HCT116 (cell line): ENCODE results near the gene TMTC1. TPM values are rescaled to one million over a fixed set of nuclear protein-coding genes. Genes with fewer than 3 reads are reported as not detected.

Experiments used
- ATAC-seq: fragments of 200-7000 bp; cut with Tn5 transposase; 2 replicates; pipeline ENCODE4 v1.9.1; 2020; ENCODE audit warnings: mild to moderate bottlenecking, moderate library complexity
- BruUV-seq: library from RNA; stranded (reverse); fragments of 400-500 nt; replicated peaks from 2 replicates; lab custom pipeline; 2021; lab: Mats Ljungman, UMichigan
- CTCF ChIA-PET: fragments of 300-600 bp; sonication (Branson Sonifier 250); formaldehyde crosslinking; loops from one replicate; lab custom pipeline; 2021; ENCODE audit warnings: antibody characterized with exemption; lab: Charles Lee
- POLR2A ChIA-PET: fragments of 300-600, 350-600 bp; sonication (Branson Sonifier 250); formaldehyde crosslinking; loops from one replicate; lab custom pipeline; 2021; ENCODE audit warnings: antibody characterized with exemption; lab: Charles Lee
- RAD21 ChIA-PET, 2 experiments: fragments of 300-600 bp; sonication (Branson Sonifier 250); formaldehyde crosslinking; loops; one replicate each; lab custom pipeline; 2023; ENCODE audit warnings: low total read pairs in 2 of 2; ENCODE audit not compliant: uncharacterized antibody in 2 of 2, unreplicated experiment in 2 of 2, low non-redundant PET in 1 of 2; lab: Charles Lee
- DNase-seq: peaks from one replicate; pipeline ENCODE4 v3.0.0-alpha.2; 2010; ENCODE audit warnings: low read depth, low spot score
- H2AFZ ChIP-seq: fragments of 200-600 bp; shearing (Covaris generic), sonication (generic); 2 replicates; pipeline ENCODE4 v1.6.1; 2017; ENCODE audit warnings: low read depth, mixed run types, mixed read lengths, antibody characterized with exemption, low read length; ENCODE audit not compliant: poor library complexity, severe bottlenecking
- H3K27ac ChIP-seq: 2 replicates; pipeline ENCODE4 v1.5.1; 2012; ENCODE audit warnings: low read depth, low read length
- H3K27me3 ChIP-seq: fragments of 200-600 bp; sonication (generic); 2 replicates; pipeline ENCODE4 v1.6.1; 2016; ENCODE audit warnings: mixed run types, low read length, mixed read lengths; ENCODE audit not compliant: insufficient read depth
- H3K36me3 ChIP-seq, 2 experiments: fragments of 200-500 bp in 1 of 2; fragments of 200-600 bp in 1 of 2; sonication (Bioruptor generic) in 1 of 2; sonication (generic) in 1 of 2; 2 replicates each; pipeline versions ENCODE4 v1.5.1 to v1.6.1; 2014 to 2016; ENCODE audit warnings: low read length in 2 of 2, inconsistent platforms in 1 of 2, mixed read lengths in 1 of 2, mixed run types in 1 of 2; ENCODE audit not compliant: insufficient read depth in 2 of 2, control insufficient read depth in 1 of 2
- H3K4me1 ChIP-seq, 2 experiments: fragments of 200-600 bp in 1 of 2; sonication (generic) in 1 of 2; 2 replicates each; pipeline versions ENCODE4 v1.5.1 to v1.6.1; 2012 to 2017; ENCODE audit warnings: low read length in 2 of 2, inconsistent platforms in 1 of 2, mild to moderate bottlenecking in 1 of 2, mixed read lengths in 1 of 2, mixed run types in 1 of 2, moderate library complexity in 1 of 2; ENCODE audit not compliant: insufficient read depth in 2 of 2, control insufficient read depth in 1 of 2
- H3K4me2 ChIP-seq: fragments of 200-600 bp; sonication (generic); 2 replicates; pipeline ENCODE4 v1.6.1; 2017; ENCODE audit warnings: mixed run types, low read length, mixed read lengths
- H3K4me3 ChIP-seq, 2 experiments: fragments of 200-600 bp in 1 of 2; sonication (generic) in 1 of 2; replicated peaks in 1 of 2; 2 replicates each; pipeline ENCODE4 v1.5.1; 2011 to 2016; ENCODE audit warnings: low read length in 2 of 2, control low read depth in 1 of 2, low read depth in 1 of 2, mild to moderate bottlenecking in 1 of 2, mixed read lengths in 1 of 2, mixed run types in 1 of 2
- H3K79me2 ChIP-seq: fragments of 200-600 bp; sonication (generic); 2 replicates; pipeline ENCODE4 v1.6.1; 2017; ENCODE audit warnings: mild to moderate bottlenecking, mixed run types, low read length, moderate library complexity, mixed read lengths; ENCODE audit not compliant: insufficient read depth
- H3K9ac ChIP-seq: fragments of 200-600 bp; sonication (generic); 2 replicates; pipeline ENCODE4 v1.6.1; 2016; ENCODE audit warnings: low read length, mixed read lengths
- H3K9me2 ChIP-seq: fragments of 200-600 bp; sonication (generic), shearing (Covaris generic); 2 replicates; pipeline ENCODE4 v1.6.1; 2017; ENCODE audit warnings: mixed run types, mild to moderate bottlenecking, moderate library complexity; ENCODE audit not compliant: insufficient read depth
- H3K9me3 ChIP-seq, 2 experiments: fragments of 200-500 bp in 1 of 2; fragments of 200-600 bp in 1 of 2; sonication (Bioruptor generic) in 1 of 2; sonication (generic) in 1 of 2; 2 replicates each; pipeline ENCODE4 v1.6.1; 2014 to 2017; ENCODE audit warnings: low read length in 2 of 2, mixed read lengths in 2 of 2, inconsistent platforms in 1 of 2, low read depth in 1 of 2, mild to moderate bottlenecking in 1 of 2, mixed run types in 1 of 2, moderate library complexity in 1 of 2; ENCODE audit not compliant: control insufficient read depth in 1 of 2, insufficient read depth in 1 of 2
- H4K20me1 ChIP-seq: fragments of 200-600 bp; sonication (generic), shearing (Covaris generic); 2 replicates; pipeline ENCODE4 v1.6.1; 2017; ENCODE audit warnings: mixed run types, mild to moderate bottlenecking, moderate library complexity; ENCODE audit not compliant: insufficient read depth
- MAX ChIP-seq: IDR thresholded peaks from 2 replicates; pipeline ENCODE4 v1.6.1; 2012
- RAD21 ChIP-seq: IDR thresholded peaks from 2 replicates; pipeline ENCODE4 v1.6.1; 2012; ENCODE audit warnings: low read depth, mild to moderate bottlenecking
- ZFX ChIP-seq: fragments of 450-650 bp; IDR thresholded peaks from 2 replicates; pipeline ENCODE4 v1.6.1; 2017
- ZNF274 ChIP-seq: fragments of 200-500 bp; sonication (Bioruptor generic); IDR thresholded peaks from 2 replicates; pipeline ENCODE4 v1.6.1; 2014; ENCODE audit warnings: mild to moderate bottlenecking, low read depth, low read length, inconsistent platforms
- intact Hi-C: fragments of 100-400 bp; cut with micrococcal nuclease; formaldehyde crosslinking; loops from 2 replicates; pipeline ENCODE4 v1.10.0; 2022
- total RNA-seq: library from RNA; stranded (reverse); gene quantifications from one replicate; pipeline ENCODE4 v1.2.1, GENCODE V29; 2021; ENCODE audit not compliant: unreplicated experiment

The TMTC1 gene
- total RNA-seq, 1 experiment from 2014 or later: 2.0 TPM

DNA sequence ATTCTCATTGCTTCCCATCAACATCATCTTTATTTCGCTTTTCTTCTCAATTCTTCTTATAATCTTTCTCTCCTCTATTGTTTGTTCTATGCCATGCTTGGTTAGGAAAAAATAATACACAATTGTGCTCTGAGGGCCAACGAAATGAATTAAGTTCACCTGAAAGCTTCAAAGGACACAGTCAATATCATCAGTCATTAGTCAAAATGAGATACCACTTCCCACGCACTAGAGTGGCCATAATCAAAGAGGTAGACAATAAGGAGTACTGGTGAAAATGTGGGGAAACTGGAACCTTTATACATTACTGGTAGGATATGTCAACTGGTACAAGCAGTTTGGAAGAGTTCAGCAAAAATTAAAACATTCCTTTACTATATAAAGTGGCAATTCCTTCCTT is 91.5 kb downstream of the TMTC1 start:
- POLR2A ChIA-PET: no interaction called here
- Histone ChIP-seq H3K9me2 (no peaks in the 10 kb centered on the region), H3K79me2 (no peaks in the 10 kb centered on the region), H3K4me1 (no peaks in the 10 kb centered on the region), H3K36me3 (no peaks in the 10 kb centered on the region), H3K9me3 (no peaks in the 10 kb centered on the region), H3K27ac (no peak overlapping the region), H4K20me1 (no peaks in the 10 kb centered on the region), H3K4me2 (no peak overlapping the region), H3K9ac (no peak overlapping the region), H2AFZ (no peak overlapping the region), H3K27me3 (no peaks in the 10 kb centered on the region), H3K4me3 (no peak overlapping the region)
- BruUV-seq: no TSS peak
- ATAC-seq (no peak), DNase-seq (no peak)
- intact Hi-C loops: loop anchor here (10.0 kb wide), 1 partner anchor 823 kb away; no protein-coding TSS in a partner anchor
- TF ChIP-seq RAD21 (no peak), ZFX (no peak), ZNF274 (no peak)
- CTCF ChIA-PET: no interaction called here
- RAD21 ChIA-PET: no interaction called here

DNA sequence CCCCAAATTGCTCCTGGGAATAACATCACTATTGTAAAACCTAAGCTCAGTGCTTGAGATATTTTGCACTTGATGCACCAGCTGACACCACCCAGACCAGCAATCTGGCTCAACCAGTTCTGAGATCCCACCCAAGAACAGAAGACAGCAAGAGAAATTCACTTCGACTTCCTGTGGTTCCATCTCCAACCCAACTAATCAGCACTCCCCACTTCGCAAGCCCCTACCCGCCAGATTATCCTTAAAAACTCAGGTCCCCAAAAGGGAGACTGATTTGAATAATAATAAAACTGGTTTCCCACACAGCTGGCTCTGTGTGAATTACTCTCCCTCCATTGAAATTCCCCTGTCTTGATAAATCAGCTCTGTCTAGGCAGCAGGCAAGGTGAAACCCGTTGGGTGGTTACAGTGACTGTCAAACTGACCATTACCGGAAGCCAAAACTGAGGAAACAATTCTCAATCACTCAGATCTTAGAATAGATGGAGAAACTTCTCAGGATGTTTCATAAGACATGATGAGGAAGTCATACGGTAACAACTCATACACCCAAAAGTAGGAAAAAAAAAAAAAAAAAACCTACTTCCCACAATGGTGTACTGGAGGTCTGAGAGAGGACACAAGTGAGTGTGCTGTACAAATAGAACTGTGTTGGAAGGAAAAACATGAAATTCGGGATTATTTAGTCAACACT is 92.4 kb downstream of the TMTC1 start:
- TF ChIP-seq MAX: no peak

More for the DNA sequence above, 92.4 kb downstream of the TMTC1 start:
- Histone ChIP-seq H3K79me2 (no peaks in the 10 kb centered on the region), H3K4me1 (no peaks in the 10 kb centered on the region), H3K4me2 (no peak overlapping the region), H3K4me3 (no peak overlapping the region), H3K9me3 (no peaks in the 10 kb centered on the region), H3K9ac (no peak overlapping the region), H3K36me3 (no peaks in the 10 kb centered on the region), H3K27me3 (no peaks in the 10 kb centered on the region), H3K27ac (no peak overlapping the region), H4K20me1 (no peaks in the 10 kb centered on the region), H2AFZ (no peak overlapping the region), H3K9me2 (no peaks in the 10 kb centered on the region)
- DNase-seq (no peak), ATAC-seq (no peak)
- BruUV-seq: no TSS peak
- CTCF ChIA-PET: no interaction called here
- POLR2A ChIA-PET: no interaction called here
- intact Hi-C loops: loop anchor here (10.0 kb wide), 1 partner anchor 823 kb away; no protein-coding TSS in a partner anchor
- RAD21 ChIA-PET: no interaction called here
